ENCODE data around the gene RPAP3. TPM values are rescaled to one million over a fixed set of nuclear protein-coding genes. Genes with fewer than 3 reads are reported as not detected.
"Not testable (repeated sequence)": the region's sequence is repeated elsewhere in the genome, so short reads cannot be mapped to it uniquely, and the experiment has no call there.

RPAP3 gene
- total RNA-seq, 4 donors from 2014 or later: 17.9 to 24.9 (median 21.4) TPM

- TF ChIP-seq POLR2A (IDR thresholded peaks at IDR 0.05) (no peak), CTCF (IDR thresholded peaks at IDR 0.05) (peak in 3 of 6 experiments; percentile 29 to 47 (median 45))
- Histone ChIP-seq H3K9me3 (no peaks in the 10 kb centered on the region), H3K27ac (no peak overlapping the region), H3K36me3 (no peaks in the 10 kb centered on the region), H3K4me1 (no peaks in the 10 kb centered on the region), H3K27me3 (no peaks in the 10 kb centered on the region), H3K4me3 (replicated peaks in 1 of 3) (no peak overlapping the region)
- no peak for DNase-seq
- WGBS, 2 donors: 79 to 82% methylated on average over 4 of the region's 4 CpGs
- intact Hi-C loops (cut with DNase I): no loop called here
Observed at GRCh38 chr12:47686645-47687240, 19.1 kb downstream of the RPAP3 start.

DNA sequence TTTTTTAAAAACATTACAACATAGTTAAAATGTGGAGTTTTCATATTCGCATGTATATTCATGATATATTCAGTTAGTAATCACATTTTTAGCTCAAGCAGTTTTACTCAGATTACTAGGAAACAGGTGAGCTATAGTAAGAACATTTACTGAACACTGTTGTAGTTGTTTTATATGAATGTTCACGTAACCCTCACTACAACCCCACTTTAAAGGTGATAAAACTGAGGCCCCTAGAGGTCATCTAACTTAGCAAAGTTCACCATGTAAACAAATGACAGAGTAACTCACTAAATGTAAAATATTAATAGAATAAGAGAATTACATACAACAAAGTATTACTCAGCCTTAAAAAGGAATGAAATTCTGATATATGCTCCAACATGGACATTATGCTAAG lies 26.0 kb downstream of the RPAP3 start:
- H3K4me3 ChIP-seq (replicated peaks in 1 of 3): no peak overlapping the region
- intact Hi-C loops (cut with DNase I): no loop called here
- 97 to 98% methylated on average over 2 of the region's 2 CpGs for WGBS, 2 donors
- TF ChIP-seq POLR2A (IDR thresholded peaks at IDR 0.05) (no peak), CTCF (IDR thresholded peaks at IDR 0.05) (no peak)
- no peak for DNase-seq
- no peaks in the 10 kb centered on the region for H3K27me3 ChIP-seq
- no peak overlapping the region for H3K27ac ChIP-seq
- H3K9me3 ChIP-seq: no peaks in the 10 kb centered on the region
- peaks cover 0 to 11% of the 10 kb centered on the region in 2 donors for H3K36me3 ChIP-seq
- H3K4me1 ChIP-seq: no peaks in the 10 kb centered on the region

- no peaks in the 10 kb centered on the region for H3K27me3 ChIP-seq
- H3K4me1 ChIP-seq: no peaks in the 10 kb centered on the region
- H3K36me3 ChIP-seq: peaks cover 0 to 18% of the 10 kb centered on the region in 2 donors
- no peak overlapping the region for H3K27ac ChIP-seq
- WGBS, 2 donors: 90 to 94% methylated on average over 2 of the region's 2 CpGs
- intact Hi-C loops (cut with DNase I): no loop called here
- no peaks in the 10 kb centered on the region for H3K9me3 ChIP-seq
- H3K4me3 ChIP-seq (replicated peaks in 1 of 3): no peak overlapping the region
- TF ChIP-seq CTCF (IDR thresholded peaks at IDR 0.05) (no peak), POLR2A (IDR thresholded peaks at IDR 0.05) (no peak)
- no peak for DNase-seq
Observed at GRCh38 chr12:47672068-47672467, 33.8 kb downstream of the RPAP3 start.

- H3K27ac ChIP-seq; intact Hi-C loops (cut with DNase I); H3K27me3 ChIP-seq; DNase-seq; H3K9me3 ChIP-seq; H3K4me3 ChIP-seq (replicated peaks in 1 of 3); H3K4me1 ChIP-seq: not testable (repeated sequence)
- 97 to 98% methylated on average over 6 of the region's 6 CpGs for WGBS, 2 donors
- H3K36me3 ChIP-seq: peaks cover 15% of the 10 kb centered on the region in 2 donors
Observed at GRCh38 chr12:47667935-47668334, 37.9 kb downstream of the RPAP3 start.

- peak in 1 of 2 donors; percentile 4 for DNase-seq
- H3K36me3 ChIP-seq: no peaks in the 10 kb centered on the region
- no peaks in the 10 kb centered on the region for H3K9me3 ChIP-seq
- H3K27ac ChIP-seq: no peak overlapping the region
- no peaks in the 10 kb centered on the region for H3K4me1 ChIP-seq
- intact Hi-C loops (cut with DNase I): no loop called here
- TF ChIP-seq CTCF (IDR thresholded peaks at IDR 0.05) (no peak), POLR2A (IDR thresholded peaks at IDR 0.05) (no peak)
- no peak overlapping the region for H3K4me3 ChIP-seq (replicated peaks in 1 of 3)
- WGBS, 2 donors: 70 to 81% methylated on average over 4 of the region's 4 CpGs
- H3K27me3 ChIP-seq: no peaks in the 10 kb centered on the region
Observed at GRCh38 chr12:47652521-47653234, 53.2 kb downstream of the RPAP3 start.
